GM12878 (cell line): ENCODE results near the gene PAK6. TPM values are rescaled to one million over a fixed set of nuclear protein-coding genes. Genes with fewer than 3 reads are reported as not detected.

ENCODE experiments used
- ATAC-seq: fragments of 200-7000 bp; cut with Tn5 transposase; 3 replicates; pipeline ENCODE4 v1.9.1; 2020; ENCODE audit warnings: mild to moderate bottlenecking, moderate library complexity
- BruUV-seq: library from RNA; stranded (reverse); fragments of 400-500 nt; replicated peaks from 2 replicates; lab custom pipeline; 2021; lab: Mats Ljungman, UMichigan
- CTCF ChIA-PET: fragments of 300-600 bp; sonication (Branson Sonifier 250); formaldehyde crosslinking; extraction: SDS; loops from one replicate; lab custom pipeline; 2021; ENCODE audit warnings: inconsistent platforms; lab: Yijun Ruan, JAX
- POLR2A ChIA-PET: fragments of 350-600 bp; formaldehyde crosslinking; extraction: SDS; loops from one replicate; lab custom pipeline; 2021; ENCODE audit warnings: inconsistent platforms; lab: Charles Lee
- RAD21 ChIA-PET: fragments of 300-600 bp; sonication (Branson Sonifier 250); formaldehyde crosslinking; loops from one replicate; lab custom pipeline; 2023; ENCODE audit warnings: antibody characterized with exemption; ENCODE audit not compliant: unreplicated experiment; lab: Charles Lee
- SMC1A ChIA-PET: fragments of 300-600 bp; sonication (Branson Sonifier 250); formaldehyde crosslinking; loops from one replicate; lab custom pipeline; 2023; ENCODE audit not compliant: unreplicated experiment, uncharacterized antibody; lab: Charles Lee
- DNase-seq: peaks from one replicate; pipeline ENCODE4 v3.0.0-alpha.2; 2011; ENCODE audit warnings: low read depth, low spot score
- FAIRE-seq: peaks from 3 replicates; lab custom pipeline; 2011; peaks lifted over from hg19 to GRCh38; lab: Jason Lieb, UNC
- H2AFZ ChIP-seq: 2 replicates; pipeline ENCODE4 v1.6.0; 2011; ENCODE audit warnings: low read depth, low read length, control low read depth; ENCODE audit not compliant: control insufficient read depth
- H3K27ac ChIP-seq: 2 replicates; pipeline ENCODE4 v1.5.1; 2011; ENCODE audit warnings: control low read depth; ENCODE audit not compliant: control insufficient read depth, insufficient read depth
- H3K27me3 ChIP-seq, 2 experiments: replicated peaks in 1 of 2; 2 replicates each; pipeline versions ENCODE4 v1.6.0 to v1.6.1; 2011; ENCODE audit warnings: low read length in 1 of 2; ENCODE audit not compliant: control insufficient read depth in 2 of 2, insufficient read depth in 2 of 2
- H3K36me3 ChIP-seq, 2 experiments: 2 replicates each; pipeline ENCODE4 v1.5.1; 2011; ENCODE audit warnings: low read length in 1 of 2; ENCODE audit not compliant: control insufficient read depth in 2 of 2, insufficient read depth in 2 of 2
- H3K4me1 ChIP-seq: 2 replicates; pipeline ENCODE4 v1.6.1; 2011; ENCODE audit warnings: mild to moderate bottlenecking, low read length, moderate library complexity, mixed read lengths; ENCODE audit not compliant: control insufficient read depth, insufficient read depth
- H3K4me2 ChIP-seq: 2 replicates; pipeline ENCODE4 v1.6.0; 2011; ENCODE audit warnings: control low read depth; ENCODE audit not compliant: control insufficient read depth, insufficient read depth
- H3K4me3 ChIP-seq: fragments of 200-600 bp; sonication (generic); 2 replicates; pipeline ENCODE4 v1.5.1; 2016
- H3K79me2 ChIP-seq: 2 replicates; pipeline ENCODE4 v1.6.0; 2011; ENCODE audit warnings: low read length; ENCODE audit not compliant: control insufficient read depth, insufficient read depth
- H3K9ac ChIP-seq: 2 replicates; pipeline ENCODE4 v1.8.0; 2011; ENCODE audit warnings: low read length, control low read depth, mixed read lengths; ENCODE audit not compliant: control insufficient read depth, insufficient read depth
- H3K9me3 ChIP-seq: replicated peaks from 3 replicates; pipeline ENCODE4 v1.5.1; 2011; ENCODE audit warnings: mild to moderate bottlenecking, low read length; ENCODE audit not compliant: control insufficient read depth, insufficient read depth
- H4K20me1 ChIP-seq: 2 replicates; pipeline ENCODE4 v1.6.0; 2011; ENCODE audit not compliant: control insufficient read depth, insufficient read depth
- CHD4 ChIP-seq: fragments of 200-600 bp; sonication (generic); IDR thresholded peaks from 2 replicates; pipeline ENCODE4 v1.6.1; 2016; ENCODE audit warnings: mild to moderate bottlenecking
- CREB1 ChIP-seq: IDR thresholded peaks from 2 replicates; pipeline ENCODE4 v1.6.1; 2012; ENCODE audit warnings: low read depth, mild to moderate bottlenecking, inconsistent platforms
- ESRRA ChIP-seq: IDR thresholded peaks from 2 replicates; pipeline ENCODE4 v1.6.1; 2012; ENCODE audit warnings: mild to moderate bottlenecking, low read length, improper control_type of control experiment
- IRF4 ChIP-seq: IDR thresholded peaks from 2 replicates; pipeline ENCODE4 v1.6.1; 2011; ENCODE audit warnings: low read depth, low read length
- JUNB ChIP-seq: IDR thresholded peaks from 2 replicates; pipeline ENCODE4 v1.6.1; 2016; ENCODE audit warnings: antibody characterized with exemption, mild to moderate bottlenecking
- KAT2A ChIP-seq: conservative IDR thresholded peaks from 2 replicates; pipeline ENCODE4 v1.6.1; 2011; ENCODE audit warnings: low read depth, low read length; ENCODE audit not compliant: control insufficient read depth
- NBN ChIP-seq: fragments of 450-650 bp; IDR thresholded peaks from 2 replicates; pipeline ENCODE4 v1.6.1; 2016
- POLR2AphosphoS2 ChIP-seq: IDR thresholded peaks from 2 replicates; pipeline ENCODE4 v1.6.1; 2011; ENCODE audit warnings: low read depth, mild to moderate bottlenecking, low read length, improper control_type of control experiment, moderate library complexity
- SMARCA5 ChIP-seq: fragments of 450-650 bp; IDR thresholded peaks from 2 replicates; pipeline ENCODE4 v1.6.1; 2017; ENCODE audit warnings: mild to moderate bottlenecking
- TCF7 ChIP-seq: IDR thresholded peaks from 2 replicates; pipeline ENCODE4 v1.6.1; 2014; ENCODE audit warnings: antibody characterized with exemption, borderline replicate concordance
- WGBS: methylation state at CpG from one replicate; pipeline ENCODE4 v1.1.6; 2016; ENCODE audit warnings: low lambda C conversion rate; ENCODE audit not compliant: insufficient replicate concordance, insufficient coverage; ENCODE audit errors: missing lambda C conversion rate; 5-methylcytosine and 5-hydroxymethylcytosine counted together
- in situ Hi-C: fragments of 300-500 bp; cut with MboI; formaldehyde crosslinking; loops from 9 replicates; pipeline ENCODE4 v1.14.3; 2018; ENCODE audit warnings: mixed read lengths
- intact Hi-C: fragments of 100-400 bp; cut with micrococcal nuclease; formaldehyde crosslinking; loops from one replicate; pipeline ENCODE4 v1.14.2; 2022; ENCODE audit not compliant: unreplicated experiment
- polyA plus RNA-seq, 11 experiments: library from polyadenylated mRNA; depleted of rRNA in 4 of 11; unstranded in 6 of 11; stranded (reverse) in 5 of 11; fragments of >200 nt; fragmentation: Nextera tagmentation in 4 of 11; fragmentation: Illumina TruSeq in 1 of 11; extraction: Ambion mirVana in 4 of 11; extraction: Trizol in 1 of 11; gene quantifications; 1 replicate in 1 of 11; 2 replicates in 10 of 11; pipeline versions ENCODE4 v1.2.1 to v1.2.3, GENCODE V29; 2011 to 2016; ENCODE audit warnings: inconsistent platforms in 2 of 11, missing spikeins in 2 of 11, low read depth in 1 of 11
- total RNA-seq, 4 experiments: library from RNA; depleted of rRNA in 3 of 4; stranded (reverse); fragments of >200 nt in 3 of 4; fragmentation: Illumina TruSeq in 1 of 4; extraction: Trizol in 1 of 4; gene quantifications; 2 replicates each; pipeline versions ENCODE4 v1.2.1 to v1.2.3, GENCODE V29; 2013 to 2021
- TF ChIP-seq, protein P1 (sequence below): fragments of 150-350 bp; IDR thresholded peaks from 2 replicates; pipeline ENCODE4 v1.6.1; 2014; ENCODE audit warnings: mild to moderate bottlenecking, low read depth, low read length

The PAK6 gene
- total and polyA plus RNA-seq, 10 of the 15 experiments (the other 5 are each of a cell fraction or from before 2014, with no cell fraction given) = 0.07 to 0.92 (median 0.31) TPM; not detected in 2

DNA sequence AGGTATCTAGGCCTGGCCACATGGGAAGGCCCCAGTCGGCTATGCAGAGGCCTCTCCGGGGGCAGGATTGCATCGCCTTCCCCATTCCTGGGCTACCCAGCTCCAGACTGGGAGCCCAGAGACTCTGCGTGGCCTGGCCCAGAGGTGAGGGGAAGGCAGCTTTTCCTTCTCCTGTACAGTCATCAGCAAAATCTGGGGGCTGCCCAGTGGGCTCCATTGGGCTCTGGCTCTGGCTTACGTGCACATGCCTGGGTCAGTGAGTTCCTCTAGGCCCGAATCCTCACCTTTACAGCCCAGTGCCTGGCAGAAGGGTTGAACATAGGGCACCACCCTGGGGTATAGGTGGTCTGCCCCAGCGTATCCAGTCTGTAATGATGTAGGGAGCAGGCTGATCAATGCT is 47.9 kb downstream of the PAK6 start:
- WGBS = 32% methylated on average over 7 of the region's 7 CpGs
- TF ChIP-seq IRF4 (no peak), JUNB (no peak), SMARCA5 (no peak), ESRRA (no peak), CHD4 (no peak), TCF7 (no peak), CREB1 (no peak), KAT2A (no peak), NBN (no peak), POLR2AphosphoS2 (no peak)
- TF ChIP-seq, protein P1, sequence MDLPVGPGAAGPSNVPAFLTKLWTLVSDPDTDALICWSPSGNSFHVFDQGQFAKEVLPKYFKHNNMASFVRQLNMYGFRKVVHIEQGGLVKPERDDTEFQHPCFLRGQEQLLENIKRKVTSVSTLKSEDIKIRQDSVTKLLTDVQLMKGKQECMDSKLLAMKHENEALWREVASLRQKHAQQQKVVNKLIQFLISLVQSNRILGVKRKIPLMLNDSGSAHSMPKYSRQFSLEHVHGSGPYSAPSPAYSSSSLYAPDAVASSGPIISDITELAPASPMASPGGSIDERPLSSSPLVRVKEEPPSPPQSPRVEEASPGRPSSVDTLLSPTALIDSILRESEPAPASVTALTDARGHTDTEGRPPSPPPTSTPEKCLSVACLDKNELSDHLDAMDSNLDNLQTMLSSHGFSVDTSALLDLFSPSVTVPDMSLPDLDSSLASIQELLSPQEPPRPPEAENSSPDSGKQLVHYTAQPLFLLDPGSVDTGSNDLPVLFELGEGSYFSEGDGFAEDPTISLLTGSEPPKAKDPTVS = no peak
- peaks cover 3 to 9% of the 10 kb centered on the region in 2 experiments; a peak in 3 of 4 replicates for H3K27me3 ChIP-seq
- intact Hi-C loops = no loop called here
- H3K9ac ChIP-seq = no peak overlapping the region
- no peak overlapping the region for H3K4me2 ChIP-seq
- RAD21 ChIA-PET = no interaction called here
- DNase-seq (no peak), FAIRE-seq (no peak), ATAC-seq (no peak)
- peaks cover 5% of the 10 kb centered on the region; the same call in 1 of the 2 replicates for H3K4me1 ChIP-seq
- H3K79me2 ChIP-seq = no peaks in the 10 kb centered on the region
- H4K20me1 ChIP-seq = no peaks in the 10 kb centered on the region
- SMC1A ChIA-PET = interaction anchor here (1.2 kb wide), 1 partner anchor 8 kb away, joined by 3 read pairs; no protein-coding TSS in a partner anchor
- CTCF ChIA-PET = no interaction called here
- no peak overlapping the region for H3K4me3 ChIP-seq
- POLR2A ChIA-PET = no interaction called here
- no peak overlapping the region for H3K27ac ChIP-seq
- no peaks in the 10 kb centered on the region; the same call in 2 of the 3 replicates for H3K9me3 ChIP-seq
- no peak overlapping the region for H2AFZ ChIP-seq
- in situ Hi-C loops = no loop called here
- no peaks in the 10 kb centered on the region for H3K36me3 ChIP-seq
- BruUV-seq = no TSS peak
